ENCODE data around the gene NTNG1.
"Not testable (repeated sequence)": the region's sequence is repeated elsewhere in the genome, so short reads cannot be mapped to it uniquely, and the experiment has no call there.

Gene NTNG1

GRCh38 chr1:107142666-107143065 is 1.8 kb downstream of the NTNG1 start:
- no peak for DNase-seq (ENCODE audit: low read depth in 1 of 2, low spot score in 1 of 2)

GRCh38 chr1:107145637-107146036 is 4.8 kb downstream of the NTNG1 start:
- DNase-seq (ENCODE audit: low read depth in 1 of 2, low spot score in 1 of 2), result no peak

GRCh38 chr1:107147843-107148242 is 7.0 kb downstream of the NTNG1 start:
- no peak for DNase-seq (ENCODE audit: low read depth in 1 of 2, low spot score in 1 of 2)

GRCh38 chr1:107149946-107150345 is 9.1 kb downstream of the NTNG1 start:
- DNase-seq (ENCODE audit: low read depth in 1 of 2, low spot score in 1 of 2), result no peak

GRCh38 chr1:107151295-107151694 is 10.5 kb downstream of the NTNG1 start:
- no peak for DNase-seq (ENCODE audit: low read depth in 1 of 2, low spot score in 1 of 2)

- DNase-seq (ENCODE audit: low read depth in 1 of 2, low spot score in 1 of 2), result no peak
These were observed 11.6 kb downstream of the NTNG1 start for GRCh38 chr1:107152395-107152794.

- DNase-seq (ENCODE audit: low read depth in 1 of 2, low spot score in 1 of 2), result no peak
These were observed 12.2 kb downstream of the NTNG1 start for GRCh38 chr1:107153014-107153413.

GRCh38 chr1:107158496-107158895 is 17.7 kb downstream of the NTNG1 start:
- no peak for DNase-seq (ENCODE audit: low read depth in 1 of 2, low spot score in 1 of 2)

- no peak for DNase-seq (ENCODE audit: low read depth in 1 of 2, low spot score in 1 of 2)
These were observed 18.2 kb downstream of the NTNG1 start for GRCh38 chr1:107158991-107159390.

- no peak for DNase-seq (ENCODE audit: low read depth in 1 of 2, low spot score in 1 of 2)
These were observed 21.9 kb downstream of the NTNG1 start for GRCh38 chr1:107162745-107163144.

GRCh38 chr1:107164901-107165300 is 24.1 kb downstream of the NTNG1 start:
- not testable (repeated sequence) for DNase-seq (ENCODE audit: low read depth in 1 of 2, low spot score in 1 of 2)

GRCh38 chr1:107169615-107170014 is 28.8 kb downstream of the NTNG1 start:
- DNase-seq (ENCODE audit: low read depth in 1 of 2, low spot score in 1 of 2), result no peak

GRCh38 chr1:107171333-107171732 is 30.5 kb downstream of the NTNG1 start:
- no peak for DNase-seq (ENCODE audit: low read depth in 1 of 2, low spot score in 1 of 2)

- DNase-seq (ENCODE audit: low read depth in 1 of 2, low spot score in 1 of 2), result no peak
These were observed 31.8 kb downstream of the NTNG1 start for GRCh38 chr1:107172450-107173170.

GRCh38 chr1:107175102-107175909 is 34.5 kb downstream of the NTNG1 start:
- DNase-seq (ENCODE audit: low read depth in 1 of 2, low spot score in 1 of 2), result no peak

- no peak for DNase-seq (ENCODE audit: low read depth in 1 of 2, low spot score in 1 of 2)
These were observed 40.6 kb downstream of the NTNG1 start for GRCh38 chr1:107181253-107181969.

GRCh38 chr1:107183011-107183410 is 42.2 kb downstream of the NTNG1 start:
- DNase-seq (ENCODE audit: low read depth in 1 of 2, low spot score in 1 of 2), result no peak

GRCh38 chr1:107184888-107185287 is 44.0 kb downstream of the NTNG1 start:
- DNase-seq (ENCODE audit: low read depth in 1 of 2, low spot score in 1 of 2), result no peak

GRCh38 chr1:107187399-107187798 is 46.6 kb downstream of the NTNG1 start:
- DNase-seq (ENCODE audit: low read depth in 1 of 2, low spot score in 1 of 2), result no peak

- DNase-seq (ENCODE audit: low read depth in 1 of 2, low spot score in 1 of 2), result no peak
These were observed 47.3 kb downstream of the NTNG1 start for GRCh38 chr1:107188160-107188559.

GRCh38 chr1:107194380-107194779 is 53.5 kb downstream of the NTNG1 start:
- no peak for DNase-seq (ENCODE audit: low read depth in 1 of 2, low spot score in 1 of 2)

GRCh38 chr1:107195476-107195875 is 54.6 kb downstream of the NTNG1 start:
- DNase-seq (ENCODE audit: low read depth in 1 of 2, low spot score in 1 of 2), result no peak
